ENCODE results near the gene ASB6.

ASB6 gene

DNA sequence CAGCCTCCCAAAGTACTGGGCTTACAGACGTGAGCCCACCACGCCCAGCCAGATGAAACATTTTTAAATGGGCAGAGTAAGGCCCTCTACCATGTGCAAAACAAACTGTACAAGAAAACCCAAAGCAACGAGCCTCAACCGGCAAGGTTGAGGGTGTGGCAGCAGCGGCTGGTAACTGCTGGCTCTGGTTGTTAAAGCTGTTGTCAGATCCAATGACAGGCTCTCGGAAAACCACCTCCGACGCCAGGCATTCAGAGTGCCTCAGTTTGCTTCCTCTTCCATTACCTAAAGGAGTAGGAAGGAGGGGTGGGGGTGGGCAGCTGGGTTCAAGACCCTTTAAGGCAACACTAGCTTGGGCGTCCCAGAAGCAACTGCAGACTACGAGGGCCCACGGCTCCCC, 2.4 kb upstream of the ASB6 start:
- DNase-seq (ENCODE audit: low read depth in 1 of 2, low spot score in 1 of 2) = no peak
- TF ChIP-seq POLR2AphosphoS5 (IDR thresholded peaks at IDR 0.05; ENCODE audit: low read depth) (no peak), GABPA (IDR thresholded peaks at IDR 0.05; ENCODE audit: low read depth) (no peak), SPI1 (IDR thresholded peaks at IDR 0.05; ENCODE audit: borderline replicate concordance, low read depth) (no peak)
- TF ChIP-seq, protein P1, sequence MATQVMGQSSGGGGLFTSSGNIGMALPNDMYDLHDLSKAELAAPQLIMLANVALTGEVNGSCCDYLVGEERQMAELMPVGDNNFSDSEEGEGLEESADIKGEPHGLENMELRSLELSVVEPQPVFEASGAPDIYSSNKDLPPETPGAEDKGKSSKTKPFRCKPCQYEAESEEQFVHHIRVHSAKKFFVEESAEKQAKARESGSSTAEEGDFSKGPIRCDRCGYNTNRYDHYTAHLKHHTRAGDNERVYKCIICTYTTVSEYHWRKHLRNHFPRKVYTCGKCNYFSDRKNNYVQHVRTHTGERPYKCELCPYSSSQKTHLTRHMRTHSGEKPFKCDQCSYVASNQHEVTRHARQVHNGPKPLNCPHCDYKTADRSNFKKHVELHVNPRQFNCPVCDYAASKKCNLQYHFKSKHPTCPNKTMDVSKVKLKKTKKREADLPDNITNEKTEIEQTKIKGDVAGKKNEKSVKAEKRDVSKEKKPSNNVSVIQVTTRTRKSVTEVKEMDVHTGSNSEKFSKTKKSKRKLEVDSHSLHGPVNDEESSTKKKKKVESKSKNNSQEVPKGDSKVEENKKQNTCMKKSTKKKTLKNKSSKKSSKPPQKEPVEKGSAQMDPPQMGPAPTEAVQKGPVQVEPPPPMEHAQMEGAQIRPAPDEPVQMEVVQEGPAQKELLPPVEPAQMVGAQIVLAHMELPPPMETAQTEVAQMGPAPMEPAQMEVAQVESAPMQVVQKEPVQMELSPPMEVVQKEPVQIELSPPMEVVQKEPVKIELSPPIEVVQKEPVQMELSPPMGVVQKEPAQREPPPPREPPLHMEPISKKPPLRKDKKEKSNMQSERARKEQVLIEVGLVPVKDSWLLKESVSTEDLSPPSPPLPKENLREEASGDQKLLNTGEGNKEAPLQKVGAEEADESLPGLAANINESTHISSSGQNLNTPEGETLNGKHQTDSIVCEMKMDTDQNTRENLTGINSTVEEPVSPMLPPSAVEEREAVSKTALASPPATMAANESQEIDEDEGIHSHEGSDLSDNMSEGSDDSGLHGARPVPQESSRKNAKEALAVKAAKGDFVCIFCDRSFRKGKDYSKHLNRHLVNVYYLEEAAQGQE (IDR thresholded peaks at IDR 0.05; ENCODE audit: insufficient replicate concordance, low read depth) = no peak
- TF ChIP-seq, protein P2, sequence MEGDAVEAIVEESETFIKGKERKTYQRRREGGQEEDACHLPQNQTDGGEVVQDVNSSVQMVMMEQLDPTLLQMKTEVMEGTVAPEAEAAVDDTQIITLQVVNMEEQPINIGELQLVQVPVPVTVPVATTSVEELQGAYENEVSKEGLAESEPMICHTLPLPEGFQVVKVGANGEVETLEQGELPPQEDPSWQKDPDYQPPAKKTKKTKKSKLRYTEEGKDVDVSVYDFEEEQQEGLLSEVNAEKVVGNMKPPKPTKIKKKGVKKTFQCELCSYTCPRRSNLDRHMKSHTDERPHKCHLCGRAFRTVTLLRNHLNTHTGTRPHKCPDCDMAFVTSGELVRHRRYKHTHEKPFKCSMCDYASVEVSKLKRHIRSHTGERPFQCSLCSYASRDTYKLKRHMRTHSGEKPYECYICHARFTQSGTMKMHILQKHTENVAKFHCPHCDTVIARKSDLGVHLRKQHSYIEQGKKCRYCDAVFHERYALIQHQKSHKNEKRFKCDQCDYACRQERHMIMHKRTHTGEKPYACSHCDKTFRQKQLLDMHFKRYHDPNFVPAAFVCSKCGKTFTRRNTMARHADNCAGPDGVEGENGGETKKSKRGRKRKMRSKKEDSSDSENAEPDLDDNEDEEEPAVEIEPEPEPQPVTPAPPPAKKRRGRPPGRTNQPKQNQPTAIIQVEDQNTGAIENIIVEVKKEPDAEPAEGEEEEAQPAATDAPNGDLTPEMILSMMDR (IDR thresholded peaks at IDR 0.05; ENCODE audit: insufficient read depth, low read length) = no peak
- no peaks in the 10 kb centered on the region for H3K27me3 ChIP-seq (ENCODE audit: insufficient read depth, poor library complexity, severe bottlenecking)
- H3K27ac ChIP-seq (replicated peaks) = no peak overlapping the region
- no peak overlapping the region for H3K4me3 ChIP-seq (replicated peaks; ENCODE audit: insufficient read depth, low read length)

DNA sequence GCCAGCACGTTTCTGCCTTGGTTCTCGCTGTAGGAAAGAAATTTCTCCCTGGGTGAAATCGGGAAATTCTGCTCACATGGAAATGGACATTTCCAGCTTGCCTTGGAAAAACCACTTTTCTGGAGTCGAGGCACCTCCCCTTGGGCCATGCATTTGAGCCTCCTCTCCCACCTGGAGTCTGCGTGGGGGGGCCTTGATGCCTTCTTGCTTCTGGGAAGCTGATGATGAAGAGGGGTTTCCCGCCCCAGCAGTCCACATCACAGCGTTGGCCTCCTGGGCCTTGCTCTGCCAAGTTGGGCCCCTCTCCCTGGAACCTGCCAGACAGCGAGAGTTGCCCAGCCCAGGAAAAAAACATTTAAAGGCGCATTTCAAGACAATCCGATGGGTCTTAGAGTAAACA, 1.8 kb upstream of the ASB6 start:
- no peak for DNase-seq (ENCODE audit: low read depth in 1 of 2, low spot score in 1 of 2)
- no peaks in the 10 kb centered on the region for H3K27me3 ChIP-seq (ENCODE audit: insufficient read depth, poor library complexity, severe bottlenecking)
- no peak overlapping the region for H3K27ac ChIP-seq (replicated peaks)
- no peak for TF ChIP-seq SPI1 (IDR thresholded peaks at IDR 0.05; ENCODE audit: borderline replicate concordance, low read depth)
- H3K4me3 ChIP-seq (replicated peaks; ENCODE audit: insufficient read depth, low read length) = no peak overlapping the region

- TF ChIP-seq GABPA (IDR thresholded peaks at IDR 0.05; ENCODE audit: low read depth) = no peak
- H3K27ac ChIP-seq (replicated peaks) = peak overlapping the region; percentile 59
- H3K27me3 ChIP-seq (ENCODE audit: insufficient read depth, poor library complexity, severe bottlenecking) = no peaks in the 10 kb centered on the region
- no peak for DNase-seq (ENCODE audit: low read depth in 1 of 2, low spot score in 1 of 2)
- peak overlapping the region; percentile 88 for H3K4me3 ChIP-seq (replicated peaks; ENCODE audit: insufficient read depth, low read length)
Measured at GRCh38 chr9:129640871-129641749, 841 bp downstream of the ASB6 start.

DNA sequence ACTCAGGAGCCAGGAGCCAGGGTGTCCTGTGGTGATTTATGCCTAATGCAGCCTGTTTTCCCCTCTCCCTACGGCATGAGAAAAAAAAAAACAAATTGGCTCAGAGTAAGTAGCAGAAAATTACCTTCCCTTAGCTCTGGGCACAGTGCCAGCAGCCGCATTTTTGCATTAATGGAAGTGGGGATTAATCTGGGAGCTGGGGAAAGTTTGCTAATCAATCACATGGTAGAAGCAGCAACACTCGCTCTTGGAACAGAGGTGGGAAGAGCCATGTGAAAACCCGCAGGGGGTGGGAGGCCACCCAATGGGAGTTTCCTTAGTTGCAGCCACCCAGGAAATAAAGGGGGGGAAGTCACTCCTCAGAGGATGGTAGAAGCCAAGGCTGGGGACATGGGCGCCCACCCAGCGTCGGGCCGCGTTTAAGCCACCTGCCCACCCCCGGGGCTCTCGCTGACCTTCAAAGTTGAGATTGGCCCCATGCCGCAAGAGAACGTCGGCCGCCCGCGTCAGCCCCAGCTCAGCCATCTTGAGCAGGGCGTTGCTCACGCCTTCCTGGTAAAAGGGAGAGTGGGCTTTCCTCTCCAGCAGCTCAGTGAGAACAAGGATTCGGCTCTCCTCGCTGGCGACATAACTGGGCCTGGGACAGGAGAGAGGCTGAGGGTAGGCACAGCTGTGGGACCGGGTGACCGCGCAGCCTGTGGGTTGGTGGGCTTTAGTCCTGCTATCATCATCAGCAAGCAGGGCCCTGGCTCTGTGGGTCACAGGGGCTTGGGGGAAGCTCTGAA, 1.7 kb downstream of the ASB6 start:
- peak overlapping the region; percentile 88 for H3K4me3 ChIP-seq (replicated peaks; ENCODE audit: insufficient read depth, low read length)
- peak in 1 of 2 experiments; percentile 30 for DNase-seq (ENCODE audit: low read depth in 1 of 2, low spot score in 1 of 2)
- H3K27ac ChIP-seq (replicated peaks) = peak overlapping the region; percentile 13; the same call in 1 of the 2 replicates
- no peaks in the 10 kb centered on the region for H3K27me3 ChIP-seq (ENCODE audit: insufficient read depth, poor library complexity, severe bottlenecking)
- TF ChIP-seq, protein P1 (IDR thresholded peaks at IDR 0.05; ENCODE audit: insufficient replicate concordance, low read depth) = no peak
- TF ChIP-seq GABPA (IDR thresholded peaks at IDR 0.05; ENCODE audit: low read depth) (no peak), POLR2AphosphoS5 (IDR thresholded peaks at IDR 0.05; ENCODE audit: low read depth) (no peak), SPI1 (IDR thresholded peaks at IDR 0.05; ENCODE audit: borderline replicate concordance, low read depth) (no peak; the same call in 1 of the 2 replicates)
- TF ChIP-seq, protein P2 (IDR thresholded peaks at IDR 0.05; ENCODE audit: insufficient read depth, low read length) = no peak

Measured in HL-60 (cell line).